Activated CD4-positive, alpha-beta T cell treated with anti-CD3 and anti-CD28 coated beads, Interleukin-2, amount 10 ng/mL, durations not matched to agents 7 days and 5 days (primary cell): Measurements from ENCODE around the gene FBXL22. TPM values are rescaled to one million over a fixed set of nuclear protein-coding genes. Genes with fewer than 3 reads are reported as not detected.

Experiments used
- CTCF ChIA-PET: fragments of 350-600 bp; sonication (Branson Sonifier 250); formaldehyde crosslinking; loops from one replicate; lab custom pipeline; 2021; ENCODE audit warnings: antibody characterized with exemption; lab: Charles Lee
- POLR2A ChIA-PET: fragments of 350-600 bp; sonication (Branson Sonifier 250); formaldehyde crosslinking; loops from one replicate; lab custom pipeline; 2021; ENCODE audit warnings: antibody characterized with exemption; lab: Charles Lee
- DNase-seq: peaks from one replicate; pipeline ENCODE4 v3.0.0-alpha.2; 2020
- H3K27ac Mint-ChIP-seq: one replicate; pipeline ENCODE4 v1.8.0; 2021; ENCODE audit warnings: mild to moderate bottlenecking, moderate library complexity, mixed read lengths
- H3K27me3 Mint-ChIP-seq: one replicate; pipeline ENCODE4 v1.8.0; 2021; ENCODE audit warnings: mixed read lengths
- H3K36me3 Mint-ChIP-seq: one replicate; pipeline ENCODE4 v1.8.0; 2021; ENCODE audit warnings: low read depth, mixed read lengths
- H3K4me1 Mint-ChIP-seq: one replicate; pipeline ENCODE4 v1.8.0; 2021; ENCODE audit warnings: mixed read lengths
- H3K4me3 Mint-ChIP-seq: one replicate; pipeline ENCODE4 v1.8.0; 2021; ENCODE audit warnings: mild to moderate bottlenecking, moderate library complexity, mixed read lengths
- H3K9me3 Mint-ChIP-seq: one replicate; pipeline ENCODE4 v1.8.0; 2021; ENCODE audit warnings: mixed read lengths
- total RNA-seq, 2 experiments: library from RNA; stranded (reverse); gene quantifications; one replicate each; pipeline ENCODE4 v1.2.3, GENCODE V29; 2021

FBXL22 gene
- total RNA-seq, 2 experiments from 2014 or later, result 0.79 to 0.81 TPM

DNA sequence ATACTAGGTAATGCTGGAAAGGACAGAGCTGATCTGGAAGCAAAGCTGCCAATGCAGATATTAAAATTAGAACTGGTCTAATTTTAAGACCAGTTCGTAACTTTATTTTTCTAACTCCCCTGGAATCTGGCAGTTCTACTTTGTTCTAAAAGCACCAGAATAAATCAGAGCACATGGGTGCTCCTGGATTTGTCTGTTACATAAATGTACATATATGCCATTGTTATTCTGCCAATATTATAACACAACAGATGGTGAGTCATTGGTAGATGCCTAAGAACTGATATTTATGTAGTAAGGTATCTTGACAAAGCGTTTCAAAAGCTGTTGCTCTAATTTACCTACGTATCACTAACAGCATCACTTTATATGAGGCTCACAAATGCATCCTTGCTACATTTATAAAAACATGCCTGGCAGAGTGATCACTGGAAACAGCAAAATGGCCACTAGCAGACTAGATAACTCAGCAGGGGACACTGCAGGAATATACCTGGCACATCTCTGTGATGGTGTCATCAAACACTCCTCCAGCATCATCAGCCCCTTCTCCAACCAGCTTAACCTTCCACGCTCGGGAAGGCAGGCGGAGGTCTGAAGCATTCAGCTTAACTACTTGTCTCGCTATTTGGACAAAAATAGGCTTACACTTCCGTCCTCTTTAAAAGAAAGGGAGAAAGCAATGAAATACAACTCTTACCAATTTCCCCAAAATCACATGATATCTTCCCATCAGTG is 26.2 kb downstream of the FBXL22 start:
- H3K4me1 Mint-ChIP-seq, result peaks cover 2% of the 10 kb centered on the region
- POLR2A ChIA-PET, result no interaction called here
- peaks cover 67% of the 10 kb centered on the region for H3K36me3 Mint-ChIP-seq
- no peaks in the 10 kb centered on the region for H3K27me3 Mint-ChIP-seq
- no peak for DNase-seq
- no peak overlapping the region for H3K27ac Mint-ChIP-seq
- no peak overlapping the region for H3K4me3 Mint-ChIP-seq
- H3K9me3 Mint-ChIP-seq, result peaks cover 5% of the 10 kb centered on the region
- CTCF ChIA-PET, result interaction anchor here (0.6 to 3.8 kb wide), 2 partner anchors 13 to 458 kb away, joined by 4 to 15 read pairs; no protein-coding TSS in a partner anchor

DNA sequence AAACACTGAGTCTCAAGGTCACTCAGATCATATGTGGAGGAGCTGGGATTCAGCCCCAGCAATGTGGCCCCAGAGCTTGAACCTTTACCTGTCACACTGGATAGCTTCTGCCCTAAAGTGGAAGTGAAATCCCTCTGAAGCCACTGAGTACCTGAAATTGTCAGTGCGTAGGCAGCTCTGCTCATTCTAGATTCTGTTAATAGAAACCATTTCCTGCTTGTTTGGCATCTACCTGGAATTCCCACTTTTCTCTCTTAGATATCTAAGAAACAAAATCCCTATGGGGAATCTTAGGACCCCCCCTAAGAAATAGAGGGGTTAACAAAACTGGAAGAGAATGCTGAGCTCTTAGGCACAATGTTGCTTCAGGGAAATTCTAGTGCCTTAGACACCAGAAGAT is 29.8 kb downstream of the FBXL22 start:
- H3K27ac Mint-ChIP-seq, result no peak overlapping the region
- no peak overlapping the region for H3K4me3 Mint-ChIP-seq
- DNase-seq, result no peak

DNA sequence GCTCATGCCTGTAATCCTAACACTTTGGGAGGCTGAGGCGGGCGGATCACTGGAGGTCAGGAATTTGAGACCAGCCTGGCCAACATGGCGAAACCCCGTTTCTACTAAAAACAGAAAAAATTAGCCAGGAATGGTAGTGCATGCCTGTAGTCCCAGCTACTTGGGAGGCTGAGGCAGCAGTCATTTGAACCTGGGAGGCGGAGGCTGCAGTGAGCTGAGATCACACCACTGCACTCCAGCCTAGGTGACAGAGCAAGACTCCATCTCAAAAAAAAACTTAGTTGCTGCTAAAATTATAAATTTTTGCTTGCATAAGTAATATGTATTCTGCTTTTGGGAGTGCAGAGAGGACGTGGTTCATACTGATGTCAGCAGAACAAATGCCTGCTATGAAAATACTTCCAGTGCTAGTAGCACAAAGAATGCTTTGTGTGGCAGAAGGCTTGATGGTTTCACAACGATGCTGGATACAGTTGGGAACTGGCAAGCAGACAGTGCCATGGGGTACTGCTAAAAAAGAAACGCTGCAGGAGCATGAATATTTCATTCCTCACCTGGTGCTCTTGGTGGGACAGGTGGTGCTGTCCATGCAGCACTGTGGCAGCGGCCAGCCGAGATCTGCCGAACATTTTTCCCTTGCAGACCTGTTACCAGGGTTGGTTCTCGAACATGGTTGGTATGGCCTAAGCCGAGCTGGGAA is 31.1 kb downstream of the FBXL22 start:
- Mint-ChIP-seq H3K9me3 (no peaks in the 10 kb centered on the region), H3K27me3 (no peaks in the 10 kb centered on the region), H3K36me3 (peaks cover 64% of the 10 kb centered on the region), H3K4me3 (no peak overlapping the region), H3K4me1 (peaks cover 2% of the 10 kb centered on the region), H3K27ac (no peak overlapping the region)
- ChIA-PET CTCF (interaction anchor here (2.2 to 3.8 kb wide), 3 partner anchors 8 to 18 kb away, joined by 5 to 17 read pairs (median 8); no protein-coding TSS in a partner anchor), POLR2A (no interaction called here)
- no peak for DNase-seq

More for the DNA sequence above, 29.8 kb downstream of the FBXL22 start:
- peaks cover 68% of the 10 kb centered on the region for H3K36me3 Mint-ChIP-seq
- H3K27me3 Mint-ChIP-seq, result no peaks in the 10 kb centered on the region
- peaks cover 2% of the 10 kb centered on the region for H3K4me1 Mint-ChIP-seq
- no peaks in the 10 kb centered on the region for H3K9me3 Mint-ChIP-seq
- ChIA-PET CTCF (interaction anchor here (1.0 to 3.8 kb wide), 5 partner anchors 9 to 263 kb away, joined by 3 to 17 read pairs (median 5); no protein-coding TSS in a partner anchor), POLR2A (no interaction called here)

DNA sequence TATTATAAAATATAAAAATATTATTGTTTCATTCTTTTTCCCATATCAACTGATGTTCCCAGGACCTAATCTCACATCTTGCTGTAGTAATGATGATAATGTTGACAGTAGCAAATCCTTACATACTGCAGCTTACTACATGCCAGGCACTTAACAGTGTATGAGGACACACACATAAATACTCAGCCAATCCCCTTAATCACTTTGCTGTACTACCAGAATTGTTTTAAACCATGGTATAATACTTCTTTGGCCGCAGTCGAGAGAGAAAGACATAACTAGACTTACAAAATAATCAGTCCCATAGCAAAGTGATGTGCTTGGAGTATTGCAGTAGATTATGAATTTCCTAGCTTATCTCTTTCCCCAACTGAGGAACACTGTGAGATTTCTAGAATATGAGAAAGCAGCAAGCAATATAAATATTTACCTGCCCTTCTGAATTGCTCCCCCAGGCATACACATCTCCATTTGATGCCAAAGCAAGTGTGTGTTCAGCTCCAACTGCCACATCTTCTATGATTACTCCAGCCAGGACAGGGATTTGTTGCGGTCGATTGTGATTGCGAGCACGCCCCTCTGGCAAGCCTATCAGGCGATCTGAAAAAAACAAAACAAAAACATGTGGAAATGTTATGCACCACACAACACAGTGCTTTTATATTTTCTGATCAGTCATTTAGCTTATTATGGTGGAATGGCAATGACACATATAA is 33.0 kb downstream of the FBXL22 start:
- Mint-ChIP-seq H3K4me3 (no peak overlapping the region), H3K9me3 (no peaks in the 10 kb centered on the region), H3K27me3 (no peaks in the 10 kb centered on the region), H3K27ac (no peak overlapping the region), H3K4me1 (peaks cover 2% of the 10 kb centered on the region), H3K36me3 (peaks cover 65% of the 10 kb centered on the region)
- ChIA-PET POLR2A (interaction anchor here (0.7 kb wide), 1 partner anchor 125 kb away, joined by 3 read pairs; no protein-coding TSS in a partner anchor), CTCF (interaction anchor here (0.5 to 3.8 kb wide), 3 partner anchors 14 to 104 kb away, joined by 3 to 17 read pairs (median 4); no protein-coding TSS in a partner anchor)
- DNase-seq, result no peak

DNA sequence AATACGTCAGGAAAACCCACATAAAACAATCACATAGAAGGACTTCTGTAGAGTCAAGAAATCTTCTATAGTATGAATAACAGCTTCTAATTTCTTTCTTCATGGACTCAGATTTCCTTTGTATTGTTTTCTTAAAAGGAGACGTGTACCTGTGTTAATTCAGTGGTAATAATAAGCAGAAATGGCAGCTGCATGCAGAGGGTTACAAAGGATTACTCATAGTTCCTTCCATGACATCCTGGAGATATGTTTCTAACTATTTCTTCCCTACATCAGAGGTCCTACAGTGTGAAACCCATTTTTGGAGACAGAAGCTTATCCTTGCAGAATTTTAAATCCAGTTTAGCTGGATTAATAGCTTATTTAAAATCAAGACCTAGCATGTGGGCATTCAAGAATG is 36.1 kb downstream of the FBXL22 start:
- peaks cover 69% of the 10 kb centered on the region for H3K36me3 Mint-ChIP-seq
- H3K4me3 Mint-ChIP-seq, result no peak overlapping the region
- no peak for DNase-seq
- no peaks in the 10 kb centered on the region for H3K9me3 Mint-ChIP-seq
- no peaks in the 10 kb centered on the region for H3K27me3 Mint-ChIP-seq
- ChIA-PET CTCF (interaction anchor here (0.9 to 2.8 kb wide), 3 partner anchors 19 to 27 kb away, joined by 3 to 12 read pairs (median 3); no protein-coding TSS in a partner anchor), POLR2A (no interaction called here)
- H3K4me1 Mint-ChIP-seq, result peaks cover under 1% of the 10 kb centered on the region
- H3K27ac Mint-ChIP-seq, result no peak overlapping the region

DNA sequence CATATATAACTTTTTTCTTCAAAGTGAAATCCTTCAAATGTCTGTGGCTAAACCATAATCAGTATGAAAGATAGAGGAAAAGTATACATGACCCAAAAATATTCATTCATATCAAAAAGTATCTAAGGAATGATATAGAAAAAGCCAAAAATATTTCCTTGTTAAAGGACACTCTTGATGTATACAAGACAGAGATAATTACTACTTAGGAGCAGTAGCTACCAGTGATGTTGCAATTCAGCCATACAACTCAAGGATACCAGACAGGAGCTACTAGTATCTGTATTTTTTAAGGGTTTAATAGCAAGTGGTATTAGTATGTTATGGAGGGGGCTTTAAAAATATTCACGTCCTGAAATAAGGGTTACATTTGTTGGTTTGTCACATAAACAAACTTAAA is 37.0 kb downstream of the FBXL22 start:
- H3K4me1 Mint-ChIP-seq, result peaks cover 7% of the 10 kb centered on the region
- DNase-seq, result no peak
- H3K4me3 Mint-ChIP-seq, result no peak overlapping the region
- H3K27me3 Mint-ChIP-seq, result no peaks in the 10 kb centered on the region
- peaks cover 72% of the 10 kb centered on the region for H3K36me3 Mint-ChIP-seq
- H3K9me3 Mint-ChIP-seq, result no peaks in the 10 kb centered on the region
- ChIA-PET POLR2A (no interaction called here), CTCF (interaction anchor here (0.8 to 1.6 kb wide), 2 partner anchors 20 to 435 kb away, joined by 3 read pairs; no protein-coding TSS in a partner anchor)
- H3K27ac Mint-ChIP-seq, result no peak overlapping the region

DNA sequence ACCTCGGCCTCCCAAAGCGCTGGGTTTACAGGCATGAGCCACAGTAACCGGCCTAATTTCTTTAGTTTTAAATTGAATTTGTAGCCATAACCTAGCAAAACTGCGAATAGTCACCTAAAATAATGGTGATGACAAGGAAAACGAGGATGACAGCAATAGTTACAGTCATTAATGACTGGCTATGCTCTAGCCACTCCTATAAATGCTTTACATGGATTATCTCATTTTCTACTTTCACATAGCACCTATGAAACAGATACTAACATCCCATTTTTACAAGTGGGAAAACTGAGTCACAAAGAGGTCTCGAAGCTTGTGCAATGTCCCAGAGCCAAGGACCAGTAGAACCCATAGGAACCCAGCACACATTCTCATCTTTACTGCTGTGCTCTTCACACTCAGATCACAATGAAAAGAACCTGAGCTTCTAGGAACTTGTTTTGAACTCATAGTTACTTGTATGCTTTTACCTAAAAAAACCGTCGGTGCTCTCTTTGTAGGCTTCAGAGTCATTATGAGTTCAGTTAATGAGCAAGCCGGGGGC is 39.4 kb downstream of the FBXL22 start:
- Mint-ChIP-seq H3K27ac (no peak overlapping the region), H3K4me1 (peaks cover 7% of the 10 kb centered on the region), H3K4me3 (no peak overlapping the region), H3K36me3 (peaks cover 71% of the 10 kb centered on the region), H3K9me3 (no peaks in the 10 kb centered on the region), H3K27me3 (no peaks in the 10 kb centered on the region)
- ChIA-PET POLR2A (no interaction called here), CTCF (interaction anchor here (0.5 to 1.7 kb wide), 4 partner anchors 9 to 373 kb away, joined by 3 to 5 read pairs (median 4); no protein-coding TSS in a partner anchor)
- no peak for DNase-seq

DNA sequence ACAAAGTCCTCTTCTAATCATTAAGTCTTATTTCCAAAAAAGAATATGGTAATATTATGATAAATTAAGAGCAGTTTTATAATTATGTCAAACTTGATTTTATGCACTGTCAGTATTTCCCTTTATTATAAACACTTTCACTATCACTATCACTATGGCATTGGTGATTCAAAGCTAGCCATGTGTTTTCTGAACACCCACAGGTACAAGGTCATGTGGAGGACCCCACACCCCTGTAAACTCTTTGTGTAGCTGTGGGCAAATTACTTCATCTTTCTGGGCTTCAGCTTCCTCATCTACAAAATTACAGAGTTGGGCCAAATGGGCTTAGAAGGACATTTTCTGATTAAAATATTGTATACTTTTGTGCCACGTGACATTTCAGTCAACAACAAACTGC is 41.7 kb downstream of the FBXL22 start:
- no peaks in the 10 kb centered on the region for H3K9me3 Mint-ChIP-seq
- ChIA-PET CTCF (interaction anchor here (0.6 to 1.1 kb wide), 2 partner anchors 85 to 91 kb away, joined by 3 read pairs; no protein-coding TSS in a partner anchor), POLR2A (no interaction called here)
- H3K27me3 Mint-ChIP-seq, result no peaks in the 10 kb centered on the region
- no peak overlapping the region for H3K27ac Mint-ChIP-seq
- no peak for DNase-seq
- peaks cover 64% of the 10 kb centered on the region for H3K36me3 Mint-ChIP-seq
- H3K4me1 Mint-ChIP-seq, result peaks cover 7% of the 10 kb centered on the region
- no peak overlapping the region for H3K4me3 Mint-ChIP-seq

DNA sequence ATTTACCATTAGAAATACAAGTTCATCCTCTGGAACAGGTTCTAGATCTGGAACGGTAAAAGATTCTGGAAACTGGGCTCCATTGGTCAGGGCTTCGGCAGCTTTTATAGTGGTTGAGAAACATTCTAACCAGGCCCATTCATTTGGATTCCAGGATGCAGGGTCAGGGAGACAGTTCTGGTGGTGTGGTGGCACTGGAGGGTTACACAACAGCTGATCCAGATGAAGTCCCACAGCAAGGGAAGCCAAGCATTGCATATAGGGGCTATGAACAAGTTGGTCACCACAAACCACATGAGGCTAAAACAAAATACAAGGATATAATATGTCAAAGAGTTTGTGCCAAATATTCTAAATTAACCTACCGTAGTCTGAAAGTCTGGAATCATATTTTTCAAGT is 43.0 kb downstream of the FBXL22 start:
- peaks cover 63% of the 10 kb centered on the region for H3K36me3 Mint-ChIP-seq
- ChIA-PET POLR2A (no interaction called here), CTCF (interaction anchor here (0.6 to 1.3 kb wide), 2 partner anchors 35 to 143 kb away, joined by 3 read pairs; no protein-coding TSS in a partner anchor)
- no peak overlapping the region for H3K4me3 Mint-ChIP-seq
- no peaks in the 10 kb centered on the region for H3K9me3 Mint-ChIP-seq
- peaks cover 7% of the 10 kb centered on the region for H3K4me1 Mint-ChIP-seq
- H3K27me3 Mint-ChIP-seq, result no peaks in the 10 kb centered on the region
- no peak for DNase-seq
- H3K27ac Mint-ChIP-seq, result no peak overlapping the region

Other genes starting within 250 kb of the FBXL22 start
- gene CA12, start 215.5 kb upstream of the FBXL22 start, total RNA-seq, result not detected
- 10 to 100 TPM; 62.7 to 70.8 TPM for gene USP3, start 92.8 kb upstream of the FBXL22 start, total RNA-seq
- 100 to 1,000 TPM; 100 to 105 TPM for gene HERC1, start 236.6 kb downstream of the FBXL22 start, total RNA-seq